Measurements from ENCODE around the gene PTPN6. TPM values are rescaled to one million over a fixed set of nuclear protein-coding genes. Genes with fewer than 3 reads are reported as not detected.

The PTPN6 gene
- total and polyA plus RNA-seq, 2 of the 4 experiments (the other 2 are of a cell fraction): under 0.01 to 0.14 TPM

DNA sequence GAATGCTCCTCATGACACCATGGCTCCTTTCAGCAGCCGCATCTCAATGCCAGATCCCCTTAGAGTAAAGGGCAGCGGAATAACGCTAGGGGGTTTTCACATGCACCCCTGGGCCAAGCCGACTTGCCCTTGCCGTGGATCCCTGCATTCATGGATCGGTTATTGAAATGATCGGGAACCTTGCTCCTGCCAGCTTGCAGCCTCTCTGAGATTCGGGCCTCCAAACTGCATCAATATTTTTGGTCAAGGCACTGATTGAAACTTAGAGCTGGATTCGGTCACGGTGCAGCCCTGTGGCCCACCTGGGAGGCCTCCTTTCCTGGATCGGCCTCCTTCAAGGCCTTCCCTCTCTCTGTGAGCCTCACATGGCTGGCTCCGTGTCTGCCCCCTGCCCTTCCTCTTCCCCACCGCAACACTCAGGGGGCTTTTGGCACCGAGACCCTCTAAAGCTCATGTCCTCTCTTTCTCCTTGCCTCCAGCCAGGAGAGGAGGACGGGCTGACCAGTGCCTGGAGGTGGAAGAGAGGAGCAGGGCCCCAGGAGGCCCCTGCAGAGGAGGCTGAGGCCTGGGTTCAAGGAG lies 1.8 kb downstream of the PTPN6 start:
- no peak for DNase-seq

More for the DNA sequence above, 1.8 kb downstream of the PTPN6 start:
- Histone ChIP-seq H4K8ac (ENCODE audit: low read depth in 2 of 2, low read length in 2 of 2) (peak overlapping the region in 1 of 2 experiments; percentile 10; a peak in 1 of 4 replicates), H3K56ac (ENCODE audit: extremely low read depth, insufficient read depth, low read length) (no peak overlapping the region), H2BK120ac (ENCODE audit: low read depth, low read length) (no peak overlapping the region), H3K79me1 (ENCODE audit: low read depth in 1 of 2, low read length in 2 of 2) (no peaks in the 10 kb centered on the region), H2BK20ac (ENCODE audit: low read depth, low read length) (no peak overlapping the region), H3K9ac (ENCODE audit: low read depth, low read length) (no peak overlapping the region), H3K4me2 (ENCODE audit: low read depth, low read length) (no peak overlapping the region), H3K9me3 (ENCODE audit: control insufficient read depth, insufficient read depth, low read length) (no peaks in the 10 kb centered on the region), H2BK5ac (ENCODE audit: low read depth, low read length, poor library complexity, severe bottlenecking) (no peak overlapping the region), H3K27ac (ENCODE audit: insufficient read depth, low read length) (no peak overlapping the region), H2AFZ (replicated peaks; ENCODE audit: low read length, poor library complexity) (peak overlapping the region; percentile 87), H2BK15ac (ENCODE audit: low read depth, low read length) (no peak overlapping the region), H3K27me3 (ENCODE audit: control insufficient read depth, insufficient read depth, low read length) (no peaks in the 10 kb centered on the region), H3K18ac (ENCODE audit: low read depth, low read length) (no peak overlapping the region), H3K36me3 (ENCODE audit: control insufficient read depth, insufficient read depth, low read length) (no peaks in the 10 kb centered on the region), H3K9me1 (ENCODE audit: insufficient read depth, low read length) (no peaks in the 10 kb centered on the region), H4K20me1 (ENCODE audit: insufficient read depth, low read length) (no peaks in the 10 kb centered on the region), H4K5ac (ENCODE audit: low read depth, low read length) (no peak overlapping the region), H3K4me1 (ENCODE audit: control insufficient read depth, insufficient read depth, low read length) (0 out of 2 replicates have a peak, but pooled peaks cover 2% of the 10 kb centered on the region), H2AK5ac (ENCODE audit: low read depth, low read length) (no peak overlapping the region), H3K4ac (ENCODE audit: low read depth, low read length) (no peak overlapping the region), H3K14ac (replicated peaks; ENCODE audit: low read depth, low read length) (0 out of 2 replicates have a peak overlapping the region, but pooled peaks have one; percentile 71), H3K23ac (ENCODE audit: low read depth, low read length) (no peak overlapping the region), H4K91ac (ENCODE audit: insufficient read depth, low read depth, low read length) (no peak overlapping the region), H2AK9ac (replicated peaks; ENCODE audit: low read depth, low read length, poor library complexity) (peak overlapping the region; percentile 81), H3K4me3 (ENCODE audit: insufficient read depth, low read depth, low read length) (no peak overlapping the region)
- no TSS peak for BruUV-seq (replicated peaks)
- WGBS, 2 experiments (ENCODE audit: extremely low coverage in 2 of 2, insufficient read length in 1 of 2): 93% methylated on average over 10 of the region's 15 CpGs; no CpG with 5 or more reads in 1 of the 2 experiments
- in situ Hi-C loops (cut with MboI; ENCODE audit: low sequenced_read_pairs): no loop called here
- ChIA-PET CTCF (interaction anchor here (1.4 kb wide), 1 partner anchor 8 kb away, joined by 4 read pairs; no protein-coding TSS in a partner anchor), POLR2A (ENCODE audit: unreplicated experiment) (no interaction called here)
- no peak for ATAC-seq (ENCODE audit: low read depth)
- intact Hi-C loops (cut with micrococcal nuclease): no loop called here
- dilution Hi-C loops (cut with HindIII; ENCODE audit: low sequenced_read_pairs, unreplicated experiment): no loop called here
- TF ChIP-seq MAZ (IDR thresholded peaks at IDR 0.05; ENCODE audit: borderline replicate concordance, low read depth, low read length): no peak
- no peak for TF ChIP-seq USF2 (IDR thresholded peaks at IDR 0.05; ENCODE audit: low read depth, low read length)
- no peak for TF ChIP-seq FOS (IDR thresholded peaks at IDR 0.05; ENCODE audit: low read depth, low read length)
- no peak for TF ChIP-seq MAFK (IDR thresholded peaks at IDR 0.05; ENCODE audit: low read depth, low read length)
- TF ChIP-seq RCOR1 (IDR thresholded peaks at IDR 0.05; ENCODE audit: insufficient replicate concordance, low read length): no peak
- TF ChIP-seq SMC3 (IDR thresholded peaks at IDR 0.05; ENCODE audit: low read depth, low read length): no peak
- no peak for TF ChIP-seq POLR2A (IDR thresholded peaks at IDR 0.05; ENCODE audit: low read depth, low read length)
- no peak for TF ChIP-seq NFE2L2 (IDR thresholded peaks at IDR 0.05; ENCODE audit: low read depth, low read length)
- TF ChIP-seq, protein P1, sequence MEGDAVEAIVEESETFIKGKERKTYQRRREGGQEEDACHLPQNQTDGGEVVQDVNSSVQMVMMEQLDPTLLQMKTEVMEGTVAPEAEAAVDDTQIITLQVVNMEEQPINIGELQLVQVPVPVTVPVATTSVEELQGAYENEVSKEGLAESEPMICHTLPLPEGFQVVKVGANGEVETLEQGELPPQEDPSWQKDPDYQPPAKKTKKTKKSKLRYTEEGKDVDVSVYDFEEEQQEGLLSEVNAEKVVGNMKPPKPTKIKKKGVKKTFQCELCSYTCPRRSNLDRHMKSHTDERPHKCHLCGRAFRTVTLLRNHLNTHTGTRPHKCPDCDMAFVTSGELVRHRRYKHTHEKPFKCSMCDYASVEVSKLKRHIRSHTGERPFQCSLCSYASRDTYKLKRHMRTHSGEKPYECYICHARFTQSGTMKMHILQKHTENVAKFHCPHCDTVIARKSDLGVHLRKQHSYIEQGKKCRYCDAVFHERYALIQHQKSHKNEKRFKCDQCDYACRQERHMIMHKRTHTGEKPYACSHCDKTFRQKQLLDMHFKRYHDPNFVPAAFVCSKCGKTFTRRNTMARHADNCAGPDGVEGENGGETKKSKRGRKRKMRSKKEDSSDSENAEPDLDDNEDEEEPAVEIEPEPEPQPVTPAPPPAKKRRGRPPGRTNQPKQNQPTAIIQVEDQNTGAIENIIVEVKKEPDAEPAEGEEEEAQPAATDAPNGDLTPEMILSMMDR (conservative IDR thresholded peaks at IDR 0.05; ENCODE audit: low read depth, low read length): no peak
- no peak for TF ChIP-seq RAD21 (IDR thresholded peaks at IDR 0.05; ENCODE audit: low read length)
- TF ChIP-seq CEBPB (IDR thresholded peaks at IDR 0.05; ENCODE audit: low read depth, low read length): no peak
- no peak for TF ChIP-seq CHD1 (IDR thresholded peaks at IDR 0.05; ENCODE audit: low read depth, low read length)
- TF ChIP-seq ELK1 (IDR thresholded peaks at IDR 0.05; ENCODE audit: borderline replicate concordance, low read depth, low read length): no peak
- no peak for TF ChIP-seq BHLHE40 (IDR thresholded peaks at IDR 0.05; ENCODE audit: low read depth, low read length)
- no peak for TF ChIP-seq RFX5 (IDR thresholded peaks at IDR 0.05; ENCODE audit: low read depth, low read length)
- TF ChIP-seq MXI1 (IDR thresholded peaks at IDR 0.05; ENCODE audit: borderline replicate concordance, low read depth, low read length): no peak
